Upper lobe of right lung (tissue), 1 donor: Measurements from ENCODE around the gene TMBIM1. TPM values are rescaled to one million over a fixed set of nuclear protein-coding genes. Genes with fewer than 3 reads are reported as not detected.

Experiments used
- ATAC-seq: fragments of 200-7000 bp; cut with Tn5 transposase; one replicate; pipeline ENCODE4 v1.9.1; 2020; ENCODE audit warnings: mild to moderate bottlenecking, moderate library complexity
- DNase-seq: peaks from one replicate; pipeline ENCODE4 v3.0.0-alpha.2; 2020
- H3K27ac ChIP-seq: fragments of 200-600 bp; one replicate; pipeline ENCODE4 v1.8.0; 2022
- H3K27me3 ChIP-seq: fragments of 200-600 bp; one replicate; pipeline ENCODE4 v1.8.0; 2022; ENCODE audit warnings: mild to moderate bottlenecking
- H3K36me3 ChIP-seq: fragments of 200-600 bp; one replicate; pipeline ENCODE4 v1.8.0; 2022
- H3K4me1 ChIP-seq: fragments of 200-600 bp; one replicate; pipeline ENCODE4 v1.8.0; 2022
- H3K4me3 ChIP-seq: fragments of 200-600 bp; one replicate; pipeline ENCODE4 v1.8.0; 2022; ENCODE audit warnings: mild to moderate bottlenecking
- H3K9me3 ChIP-seq: fragments of 200-600 bp; one replicate; pipeline ENCODE4 v1.8.0; 2022
- CTCF ChIP-seq: fragments of 200-600 bp; IDR thresholded peaks from one replicate; pipeline ENCODE4 v1.8.0; 2022; ENCODE audit warnings: antibody characterized with exemption
- intact Hi-C: fragments of 100-400 bp; cut with DNase I; formaldehyde crosslinking; loops from one replicate; pipeline ENCODE4 v1.11.0; 2022
- total RNA-seq: library from RNA; stranded (reverse); fragmentation: NEBNext Ultra II Directional; extraction: Animal tissue kit (Norgen Biotek cat#: 25700); gene quantifications from one replicate; pipeline ENCODE4 v1.2.1, GENCODE V29; 2021
- donor health status: DM: no; HTN: yes; CAD: no; lungs with severe emphysema.

Gene TMBIM1
- total RNA-seq, 1 donor from 2014 or later = 281 TPM

DNA sequence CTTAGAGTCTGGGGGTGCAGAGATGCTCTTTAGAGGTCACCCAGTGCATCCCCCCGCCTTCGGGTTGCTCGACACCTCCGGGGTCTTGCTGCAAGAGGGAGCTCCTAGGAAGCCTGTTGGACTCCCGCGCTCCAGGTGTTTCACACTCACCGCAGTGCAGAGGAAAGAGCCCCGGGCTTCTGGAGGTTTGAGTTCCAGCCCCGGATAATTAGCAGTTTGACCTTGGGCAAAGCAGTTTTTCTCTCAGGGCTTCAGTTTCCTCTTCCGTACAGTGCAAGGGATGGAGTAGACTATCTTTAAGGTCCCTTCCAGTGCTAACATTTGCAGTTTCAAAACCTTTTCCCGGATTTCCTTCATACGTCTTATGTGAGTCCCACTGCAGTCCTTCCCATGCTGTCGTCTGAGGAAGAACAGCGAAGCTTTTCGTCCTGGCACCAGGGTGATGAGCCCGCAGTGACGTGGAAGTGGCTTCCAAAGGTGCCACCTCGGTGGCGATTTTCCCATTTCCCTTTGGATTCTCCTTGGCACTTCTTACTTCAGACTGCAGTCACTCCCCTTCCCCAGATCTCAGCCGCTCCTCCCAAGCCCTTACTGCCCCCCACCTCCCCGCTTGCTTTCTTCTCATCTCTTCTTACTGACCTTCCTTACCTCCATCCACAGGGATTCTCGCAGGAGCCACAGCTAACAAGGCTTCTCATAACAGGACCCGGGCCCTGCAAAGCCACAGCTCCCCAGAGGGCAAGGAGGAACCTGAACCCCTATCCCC lies 21.4 kb downstream of the TMBIM1 start:
- H3K27me3 ChIP-seq = no peaks in the 10 kb centered on the region
- intact Hi-C loops = no loop called here

DNA sequence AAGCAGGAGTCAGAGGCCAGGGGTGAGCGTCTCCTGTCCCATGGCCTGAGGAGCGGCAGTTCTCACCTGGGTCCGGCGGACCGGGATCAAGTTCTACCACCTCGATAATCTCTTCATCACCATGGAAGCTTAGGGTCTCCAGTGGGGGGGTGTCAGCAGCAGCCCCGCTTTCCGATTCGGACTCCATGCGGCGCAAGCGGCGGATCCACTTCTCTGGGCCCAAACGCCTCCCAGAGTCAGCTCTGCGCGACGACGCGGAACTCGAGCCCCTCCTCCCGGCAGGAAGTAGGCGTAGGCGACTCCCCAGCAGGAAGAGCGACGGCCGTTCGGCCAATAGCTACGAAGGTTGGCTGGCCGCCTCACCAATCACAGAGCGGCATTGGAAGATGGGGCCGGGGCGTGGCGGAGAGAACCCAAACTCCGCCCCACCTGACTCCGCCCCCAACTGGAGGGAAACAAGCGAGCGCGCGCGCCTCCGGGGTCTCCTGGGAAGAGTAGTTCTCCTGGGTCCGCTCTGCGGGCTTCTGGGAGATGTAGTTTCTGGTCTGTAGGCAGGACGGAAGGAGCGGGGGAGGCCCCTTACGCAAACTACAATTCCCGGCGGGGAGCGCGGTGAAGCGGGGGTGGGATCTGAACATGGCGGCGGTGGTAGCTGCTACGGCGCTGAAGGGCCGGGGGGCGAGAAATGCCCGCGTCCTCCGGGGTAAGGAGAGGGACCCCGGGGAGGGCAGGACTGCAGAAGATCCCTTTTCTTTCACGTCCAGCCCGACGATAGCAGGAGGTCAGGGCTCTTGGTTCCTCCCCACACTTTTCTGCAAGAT lies 22.2 kb downstream of the TMBIM1 start, which contains the start of the genes AAMP and PNKD:
TSS of gene AAMP (minus strand) at position 238 of the 821 bp plus-strand sequence. CDS start at position 187, 51 bp downstream.
TSS of gene PNKD (plus strand) at position 620 of the 821 bp plus-strand sequence. CDS start at position 637, 17 bp downstream.
- Histone ChIP-seq H3K27ac (peak within 1 kb of the TSS; percentile 83), H3K27me3 (no peaks in the 10 kb centered on the region), H3K4me3 (peak within 1 kb of the TSS; percentile 94), H3K36me3 (peaks cover 47% of the 10 kb centered on the region), H3K9me3 (no peaks in the 10 kb centered on the region), H3K4me1 (peaks cover 34% of the 10 kb centered on the region)
- peak; percentile 94 for ATAC-seq
- DNase-seq = peak; percentile 100
- intact Hi-C loops = no loop called here
- TF ChIP-seq CTCF = peak; percentile 32

More for the DNA sequence above, 21.4 kb downstream of the TMBIM1 start:
- Histone ChIP-seq H3K27ac (peak overlapping the region; percentile 77), H3K4me1 (peaks cover 34% of the 10 kb centered on the region), H3K36me3 (peaks cover 47% of the 10 kb centered on the region), H3K9me3 (no peaks in the 10 kb centered on the region), H3K4me3 (peak overlapping the region; percentile 94)
- ATAC-seq = no peak
- TF ChIP-seq CTCF = no peak
- DNase-seq = no peak

GRCh38 chr2:218267259-218267658 lies 25.0 kb downstream of the TMBIM1 start:
- DNase-seq (no peak), ATAC-seq (no peak)
- H3K4me1 ChIP-seq = peaks cover 25% of the 10 kb centered on the region
- H3K36me3 ChIP-seq = peaks cover 50% of the 10 kb centered on the region
- H3K4me3 ChIP-seq = no peak overlapping the region
- H3K27ac ChIP-seq = no peak overlapping the region
- TF ChIP-seq CTCF = no peak
- intact Hi-C loops = no loop called here
- H3K9me3 ChIP-seq = no peaks in the 10 kb centered on the region
- H3K27me3 ChIP-seq = no peaks in the 10 kb centered on the region

GRCh38 chr2:218266316-218266979 lies 25.9 kb downstream of the TMBIM1 start:
- intact Hi-C loops = no loop called here
- H3K27me3 ChIP-seq = no peaks in the 10 kb centered on the region
- no peak overlapping the region for H3K4me3 ChIP-seq
- H3K36me3 ChIP-seq = peaks cover 50% of the 10 kb centered on the region
- ATAC-seq (no peak), DNase-seq (no peak)
- peaks cover 17% of the 10 kb centered on the region for H3K4me1 ChIP-seq
- no peaks in the 10 kb centered on the region for H3K9me3 ChIP-seq
- TF ChIP-seq CTCF = no peak
- H3K27ac ChIP-seq = no peak overlapping the region

- TF ChIP-seq CTCF = no peak
- DNase-seq (no peak), ATAC-seq (no peak)
- Histone ChIP-seq H3K27me3 (no peaks in the 10 kb centered on the region), H3K4me3 (no peak overlapping the region), H3K36me3 (peaks cover 50% of the 10 kb centered on the region), H3K4me1 (peaks cover 16% of the 10 kb centered on the region), H3K27ac (no peak overlapping the region), H3K9me3 (no peaks in the 10 kb centered on the region)
- intact Hi-C loops = no loop called here
Measured at GRCh38 chr2:218265626-218266025, 26.7 kb downstream of the TMBIM1 start.
